ENCODE results near the gene LBX2. TPM values are rescaled to one million over a fixed set of nuclear protein-coding genes. Genes with fewer than 3 reads are reported as not detected.
A peak's percentile ranks its signal among the peaks of the same experiment; 100 is the strongest.

LBX2 gene
- total and polyA plus RNA-seq, 2 of the 4 experiments (the other 2 are of a cell fraction): 0.18 to 0.62 TPM

- Histone ChIP-seq H3K4me1 (ENCODE audit: control insufficient read depth, insufficient read depth, low read length) (peaks cover 12% of the 10 kb centered on the region), H3K9me3 (ENCODE audit: control insufficient read depth, insufficient read depth, low read length) (no peaks in the 10 kb centered on the region), H3K79me1 (ENCODE audit: low read depth in 1 of 2, low read length in 2 of 2) (peaks cover 29 to 45% of the 10 kb centered on the region in 2 experiments), H2BK120ac (ENCODE audit: low read depth, low read length) (no peak overlapping the region), H3K18ac (ENCODE audit: low read depth, low read length) (no peak overlapping the region), H2BK15ac (ENCODE audit: low read depth, low read length) (no peak overlapping the region), H3K9me1 (ENCODE audit: insufficient read depth, low read length) (peaks cover 17% of the 10 kb centered on the region), H3K9ac (ENCODE audit: low read depth, low read length) (no peak overlapping the region), H3K4me3 (ENCODE audit: insufficient read depth, low read depth, low read length) (no peak overlapping the region), H3K27ac (ENCODE audit: insufficient read depth, low read length) (no peak overlapping the region), H4K91ac (ENCODE audit: insufficient read depth, low read depth, low read length) (no peak overlapping the region), H3K27me3 (ENCODE audit: control insufficient read depth, insufficient read depth, low read length) (no peaks in the 10 kb centered on the region), H4K5ac (ENCODE audit: low read depth, low read length) (no peak overlapping the region), H2BK5ac (ENCODE audit: low read depth, low read length, poor library complexity, severe bottlenecking) (no peak overlapping the region), H4K20me1 (ENCODE audit: insufficient read depth, low read length) (peaks cover 13% of the 10 kb centered on the region), H2AFZ (replicated peaks; ENCODE audit: low read length, poor library complexity) (no peak overlapping the region), H3K56ac (ENCODE audit: extremely low read depth, insufficient read depth, low read length) (no peak overlapping the region), H2AK5ac (ENCODE audit: low read depth, low read length) (no peak overlapping the region), H4K8ac (ENCODE audit: low read depth in 2 of 2, low read length in 2 of 2) (no peak overlapping the region), H2AK9ac (replicated peaks; ENCODE audit: low read depth, low read length, poor library complexity) (no peak overlapping the region), H3K36me3 (ENCODE audit: control insufficient read depth, insufficient read depth, low read length) (peaks cover 32% of the 10 kb centered on the region), H3K4ac (ENCODE audit: low read depth, low read length) (no peak overlapping the region), H3K14ac (replicated peaks; ENCODE audit: low read depth, low read length) (no peak overlapping the region), H3K23ac (ENCODE audit: low read depth, low read length) (no peak overlapping the region), H3K4me2 (ENCODE audit: low read depth, low read length) (no peak overlapping the region), H2BK20ac (ENCODE audit: low read depth, low read length) (no peak overlapping the region)
- BruUV-seq (replicated peaks): no TSS peak
- POLR2A ChIA-PET (ENCODE audit: unreplicated experiment): no interaction called here
- dilution Hi-C loops (cut with HindIII; ENCODE audit: low sequenced_read_pairs, unreplicated experiment) (no loop called here), intact Hi-C loops (cut with micrococcal nuclease) (no loop called here), in situ Hi-C loops (cut with MboI; ENCODE audit: low sequenced_read_pairs) (no loop called here)
- no peak for ATAC-seq (ENCODE audit: low read depth)
- TF ChIP-seq FOS (IDR thresholded peaks at IDR 0.05; ENCODE audit: low read depth, low read length): no peak
- peak; percentile 67; the same call in 1 of the 2 replicates for TF ChIP-seq SMC3 (IDR thresholded peaks at IDR 0.05; ENCODE audit: low read depth, low read length)
- no peak for TF ChIP-seq ELK1 (IDR thresholded peaks at IDR 0.05; ENCODE audit: borderline replicate concordance, low read depth, low read length)
- TF ChIP-seq RFX5 (IDR thresholded peaks at IDR 0.05; ENCODE audit: low read depth, low read length): no peak
- peak; percentile 65 for TF ChIP-seq RAD21 (IDR thresholded peaks at IDR 0.05; ENCODE audit: low read length)
- TF ChIP-seq POLR2A (IDR thresholded peaks at IDR 0.05; ENCODE audit: low read depth, low read length): no peak
- TF ChIP-seq RCOR1 (IDR thresholded peaks at IDR 0.05; ENCODE audit: insufficient replicate concordance, low read length): no peak
- no peak for TF ChIP-seq CHD1 (IDR thresholded peaks at IDR 0.05; ENCODE audit: low read depth, low read length)
- peak; percentile 55 for TF ChIP-seq CTCF (conservative IDR thresholded peaks at IDR 0.05; ENCODE audit: low read depth, low read length)
- TF ChIP-seq NFE2L2 (IDR thresholded peaks at IDR 0.05; ENCODE audit: low read depth, low read length): no peak
- TF ChIP-seq BHLHE40 (IDR thresholded peaks at IDR 0.05; ENCODE audit: low read depth, low read length): no peak
- TF ChIP-seq CEBPB (IDR thresholded peaks at IDR 0.05; ENCODE audit: low read depth, low read length): no peak
- peak; percentile 43; the same call in 1 of the 2 replicates for TF ChIP-seq MAFK (IDR thresholded peaks at IDR 0.05; ENCODE audit: low read depth, low read length)
- no peak for TF ChIP-seq USF2 (IDR thresholded peaks at IDR 0.05; ENCODE audit: low read depth, low read length)
- TF ChIP-seq MAZ (IDR thresholded peaks at IDR 0.05; ENCODE audit: borderline replicate concordance, low read depth, low read length): no peak
- TF ChIP-seq MXI1 (IDR thresholded peaks at IDR 0.05; ENCODE audit: borderline replicate concordance, low read depth, low read length): no peak
- CTCF ChIA-PET: interaction anchor here (0.5 to 3.0 kb wide), 4 partner anchors 19 to 56 kb away, joined by 3 to 14 read pairs (median 4); no protein-coding TSS in a partner anchor
- peak; percentile 66 for DNase-seq
Measured at GRCh38 chr2:74532222-74532621, 32.8 kb upstream of the LBX2 start.
